ENCODE measurements around the gene BHLHE23.

GRCh38 chr20:63016514-63017075, 9.8 kb upstream of the BHLHE23 start:
- TF ChIP-seq CTCF (IDR thresholded peaks at IDR 0.05), result no peak
- TF ChIP-seq POLR2A (IDR thresholded peaks at IDR 0.05), result no peak

Measured in uterus (tissue), 2 donors.